ENCODE results near the gene CRTAC1. TPM values are rescaled to one million over a fixed set of nuclear protein-coding genes. Genes with fewer than 3 reads are reported as not detected.

Gene CRTAC1
- total RNA-seq, 4 donors from 2014 or later, result 1.4 to 3.5 (median 2.3) TPM

GRCh38 chr10:98028168-98028770 is 2.2 kb downstream of the CRTAC1 start:
- no peak for TF ChIP-seq POLR2A (IDR thresholded peaks at IDR 0.05)
- TF ChIP-seq CTCF (IDR thresholded peaks at IDR 0.05), result no peak
- intact Hi-C loops (cut with DNase I; ENCODE audit: low total_unique reads), result no loop called here
- no peak for DNase-seq (ENCODE audit: low spot score in 2 of 2)
- H3K4me3 ChIP-seq (ENCODE audit: low read depth, poor library complexity, severe bottlenecking), result no peak overlapping the region
- WGBS, 2 donors, result 29 to 30% methylated on average over 11 of the region's 11 CpGs

DNA sequence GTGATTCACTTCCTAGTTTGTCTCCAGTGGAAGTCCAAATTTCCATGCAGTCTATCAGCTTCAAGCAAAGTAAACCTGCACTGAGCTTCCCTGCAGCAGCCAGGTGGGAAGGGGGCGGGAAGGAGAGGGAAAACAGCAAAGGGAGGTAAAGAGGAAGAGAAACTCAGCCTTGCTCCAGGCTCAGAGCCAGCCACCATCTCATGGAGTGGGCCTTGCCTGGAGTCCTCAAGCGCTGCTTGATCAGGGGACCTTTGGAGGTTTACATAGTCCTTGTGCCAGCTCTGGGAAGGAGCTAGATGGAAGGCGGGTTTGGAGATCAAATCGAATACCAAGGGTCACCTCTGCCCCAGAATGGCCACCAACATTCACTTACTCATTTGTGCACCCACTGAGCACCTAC is 7.4 kb downstream of the CRTAC1 start:
- TF ChIP-seq POLR2A (IDR thresholded peaks at IDR 0.05) (no peak), CTCF (IDR thresholded peaks at IDR 0.05) (no peak)
- 82 to 91% methylated on average over 4 of the region's 4 CpGs for WGBS, 2 donors
- peak in 1 of 2 donors; percentile 68 for DNase-seq (ENCODE audit: low spot score in 2 of 2)
- intact Hi-C loops (cut with DNase I; ENCODE audit: low total_unique reads), result no loop called here
- H3K4me3 ChIP-seq (ENCODE audit: low read depth, poor library complexity, severe bottlenecking), result no peak overlapping the region

- no peak for DNase-seq (ENCODE audit: low spot score in 2 of 2)
- WGBS, 2 donors, result 86 to 100% methylated on average over 1 of the region's 1 CpG
- intact Hi-C loops (cut with DNase I; ENCODE audit: low total_unique reads), result no loop called here
- TF ChIP-seq POLR2A (IDR thresholded peaks at IDR 0.05) (no peak), CTCF (IDR thresholded peaks at IDR 0.05) (no peak)
- no peak overlapping the region for H3K4me3 ChIP-seq (ENCODE audit: low read depth, poor library complexity, severe bottlenecking)
These were observed 9.6 kb downstream of the CRTAC1 start for GRCh38 chr10:98020784-98021183.

DNA sequence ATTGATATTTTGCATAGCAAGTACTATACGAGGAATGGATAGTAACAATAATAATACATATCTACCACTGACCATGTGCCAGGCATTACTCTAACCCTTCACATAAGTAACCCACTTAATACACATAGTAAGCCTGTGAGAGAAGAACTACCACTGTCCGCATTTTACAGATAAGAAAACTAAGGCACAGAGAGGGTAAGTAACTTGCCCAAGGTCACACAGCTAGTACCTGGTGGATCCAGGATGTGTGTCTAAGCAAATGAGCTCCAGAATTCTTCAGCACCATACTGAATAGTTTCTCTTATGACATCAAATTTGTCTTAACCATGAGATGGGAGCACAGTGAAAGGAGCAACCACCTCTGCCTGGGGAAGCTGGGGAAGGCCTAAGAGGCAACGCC is 10.2 kb downstream of the CRTAC1 start:
- TF ChIP-seq CTCF (IDR thresholded peaks at IDR 0.05) (no peak), POLR2A (IDR thresholded peaks at IDR 0.05) (no peak)
- intact Hi-C loops (cut with DNase I; ENCODE audit: low total_unique reads), result no loop called here
- DNase-seq (ENCODE audit: low spot score in 2 of 2), result no peak
- no peak overlapping the region for H3K4me3 ChIP-seq (ENCODE audit: low read depth, poor library complexity, severe bottlenecking)
- WGBS, 2 donors, result 90 to 94% methylated on average over 3 of the region's 3 CpGs

DNA sequence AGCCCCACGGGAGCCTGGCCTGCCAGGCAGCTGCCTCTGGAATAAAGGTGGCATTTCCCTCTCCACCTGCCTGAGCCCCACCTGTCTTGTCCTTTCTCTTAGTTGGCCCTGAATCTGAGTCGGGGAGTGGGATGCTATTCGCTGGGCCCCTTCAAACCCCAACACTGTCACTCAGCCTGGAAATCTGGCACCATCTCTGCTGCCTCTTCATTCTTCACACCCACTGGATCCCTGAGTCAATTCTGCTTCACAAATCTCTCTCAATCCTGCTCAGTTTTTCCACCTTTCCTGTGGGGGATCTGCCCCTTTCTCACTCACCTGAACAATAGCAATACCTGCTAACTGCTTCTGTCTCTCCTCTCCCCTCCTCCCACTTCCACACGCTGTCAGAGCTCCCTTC is 10.6 kb downstream of the CRTAC1 start:
- peak in 1 of 2 donors; percentile 57 for DNase-seq (ENCODE audit: low spot score in 2 of 2)
- WGBS, 2 donors, result 69 to 72% methylated on average over 4 of the region's 4 CpGs
- H3K4me3 ChIP-seq (ENCODE audit: low read depth, poor library complexity, severe bottlenecking), result no peak overlapping the region
- TF ChIP-seq CTCF (IDR thresholded peaks at IDR 0.05) (no peak), POLR2A (IDR thresholded peaks at IDR 0.05) (no peak)
- intact Hi-C loops (cut with DNase I; ENCODE audit: low total_unique reads), result no loop called here

All from lower leg skin (tissue), 4 donors.